ENCODE data around the gene TRIM44.

Gene TRIM44

DNA sequence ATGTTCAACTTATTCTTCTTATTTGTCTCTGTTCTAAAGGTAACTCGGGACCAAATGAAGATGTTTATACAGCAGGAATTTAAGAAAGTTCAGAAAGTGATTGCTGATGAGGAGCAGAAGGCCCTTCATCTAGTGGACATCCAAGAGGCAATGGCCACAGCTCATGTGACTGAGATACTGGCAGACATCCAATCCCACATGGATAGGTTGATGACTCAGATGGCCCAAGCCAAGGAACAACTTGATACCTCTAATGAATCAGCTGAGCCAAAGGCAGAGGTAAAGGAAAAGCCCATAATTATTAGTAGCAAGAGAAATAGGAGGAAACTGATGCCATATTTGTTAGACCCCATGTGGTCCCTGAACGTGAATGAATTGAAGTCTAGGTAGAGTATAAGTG is 63.3 kb downstream of the TRIM44 start:
- Histone ChIP-seq H3K36me3 (ENCODE audit: insufficient read depth, low read length) (peaks cover 28% of the 10 kb centered on the region), H3K27me3 (ENCODE audit: control insufficient read depth, insufficient read depth, low read length) (no peaks in the 10 kb centered on the region), H3K4me1 (ENCODE audit: control insufficient read depth, insufficient read depth, low read length) (peaks cover 8% of the 10 kb centered on the region)

GRCh38 chr11:35727140-35727539 is 64.6 kb downstream of the TRIM44 start:
- H3K36me3 ChIP-seq (ENCODE audit: insufficient read depth, low read length): peaks cover 28% of the 10 kb centered on the region

More for the DNA sequence above, 63.3 kb downstream of the TRIM44 start:
- no peak overlapping the region for H3K4me2 ChIP-seq (ENCODE audit: low read length)
- H3K9ac ChIP-seq (ENCODE audit: low read depth, low read length): no peak overlapping the region
- H3K9me3 ChIP-seq (replicated peaks; ENCODE audit: low read length): no peaks in the 10 kb centered on the region
- no peak overlapping the region for H3K4me3 ChIP-seq (ENCODE audit: low read length)

GRCh38 chr11:35730254-35730653 is 67.7 kb downstream of the TRIM44 start:
- Histone ChIP-seq H3K9ac (ENCODE audit: low read depth, low read length) (no peak overlapping the region), H3K4me3 (ENCODE audit: low read length) (no peak overlapping the region), H3K27me3 (ENCODE audit: control insufficient read depth, insufficient read depth, low read length) (no peaks in the 10 kb centered on the region), H3K4me2 (ENCODE audit: low read length) (no peak overlapping the region), H3K9me3 (replicated peaks; ENCODE audit: low read length) (no peaks in the 10 kb centered on the region), H3K4me1 (ENCODE audit: control insufficient read depth, insufficient read depth, low read length) (peaks cover 8% of the 10 kb centered on the region), H3K36me3 (ENCODE audit: insufficient read depth, low read length) (peaks cover 28% of the 10 kb centered on the region)

More at GRCh38 chr11:35727140-35727539, 64.6 kb downstream of the TRIM44 start:
- Histone ChIP-seq H3K9me3 (replicated peaks; ENCODE audit: low read length) (no peaks in the 10 kb centered on the region), H3K9ac (ENCODE audit: low read depth, low read length) (no peak overlapping the region), H3K27me3 (ENCODE audit: control insufficient read depth, insufficient read depth, low read length) (no peaks in the 10 kb centered on the region), H3K4me1 (ENCODE audit: control insufficient read depth, insufficient read depth, low read length) (peaks cover 8% of the 10 kb centered on the region), H3K4me2 (ENCODE audit: low read length) (no peak overlapping the region), H3K4me3 (ENCODE audit: low read length) (no peak overlapping the region)

DNA sequence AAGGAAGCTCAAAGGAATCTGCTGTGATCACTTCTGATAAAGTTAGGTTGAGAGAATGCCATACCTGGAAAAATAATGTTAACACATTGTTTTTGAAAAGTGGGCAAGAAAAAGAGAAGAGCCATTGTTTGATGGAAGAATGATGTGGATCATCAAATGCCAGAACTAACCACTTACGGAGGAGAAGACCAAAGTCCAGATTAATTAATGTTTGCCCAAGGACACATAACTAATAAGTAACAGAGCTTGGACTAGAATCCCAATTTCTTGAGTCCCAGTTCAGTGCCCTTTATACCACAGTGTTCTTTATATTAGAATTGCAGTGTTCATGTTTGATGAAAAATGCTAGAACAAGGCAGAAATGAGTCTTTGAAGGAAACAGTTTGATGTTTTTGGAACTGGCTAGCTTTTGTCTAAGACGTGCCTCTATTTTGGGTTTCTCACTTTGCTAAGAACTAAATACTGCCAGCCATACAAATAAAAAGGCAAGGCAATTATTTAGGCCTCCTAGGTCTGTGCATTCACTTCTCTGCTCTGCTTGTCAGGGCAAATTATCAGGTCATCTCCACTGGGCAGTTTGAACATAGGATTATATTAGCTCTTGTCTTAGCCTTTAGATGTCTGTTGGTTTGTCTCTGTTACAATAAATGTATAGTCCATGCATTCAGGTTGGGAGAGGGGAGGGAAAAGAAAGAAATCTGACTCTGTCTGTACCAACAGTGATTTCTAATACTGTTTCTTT is 72.3 kb downstream of the TRIM44 start:
- H3K4me1 ChIP-seq (ENCODE audit: control insufficient read depth, insufficient read depth, low read length): no peaks in the 10 kb centered on the region
- H3K9me3 ChIP-seq (replicated peaks; ENCODE audit: low read length): no peaks in the 10 kb centered on the region
- no peak overlapping the region for H3K9ac ChIP-seq (ENCODE audit: low read depth, low read length)
- H3K27me3 ChIP-seq (ENCODE audit: control insufficient read depth, insufficient read depth, low read length): no peaks in the 10 kb centered on the region
- H3K4me2 ChIP-seq (ENCODE audit: low read length): no peak overlapping the region
- H3K4me3 ChIP-seq (ENCODE audit: low read length): no peak overlapping the region
- peaks cover 8% of the 10 kb centered on the region for H3K36me3 ChIP-seq (ENCODE audit: insufficient read depth, low read length)

- Histone ChIP-seq H3K9ac (ENCODE audit: low read depth, low read length) (no peak overlapping the region), H3K36me3 (ENCODE audit: insufficient read depth, low read length) (peaks cover 8% of the 10 kb centered on the region), H3K4me3 (ENCODE audit: low read length) (no peak overlapping the region), H3K4me1 (ENCODE audit: control insufficient read depth, insufficient read depth, low read length) (no peaks in the 10 kb centered on the region), H3K9me3 (replicated peaks; ENCODE audit: low read length) (no peaks in the 10 kb centered on the region), H3K4me2 (ENCODE audit: low read length) (no peak overlapping the region), H3K27me3 (ENCODE audit: control insufficient read depth, insufficient read depth, low read length) (no peaks in the 10 kb centered on the region)
Measured at GRCh38 chr11:35735411-35735810, 72.8 kb downstream of the TRIM44 start.

GRCh38 chr11:35735903-35736302 is 73.3 kb downstream of the TRIM44 start:
- Histone ChIP-seq H3K36me3 (ENCODE audit: insufficient read depth, low read length) (peaks cover 9% of the 10 kb centered on the region), H3K4me2 (ENCODE audit: low read length) (no peak overlapping the region), H3K4me3 (ENCODE audit: low read length) (no peak overlapping the region), H3K9ac (ENCODE audit: low read depth, low read length) (no peak overlapping the region), H3K27me3 (ENCODE audit: control insufficient read depth, insufficient read depth, low read length) (no peaks in the 10 kb centered on the region), H3K9me3 (replicated peaks; ENCODE audit: low read length) (no peaks in the 10 kb centered on the region), H3K4me1 (ENCODE audit: control insufficient read depth, insufficient read depth, low read length) (no peaks in the 10 kb centered on the region)

- H3K36me3 ChIP-seq (ENCODE audit: insufficient read depth, low read length): peaks cover 19% of the 10 kb centered on the region
Measured at GRCh38 chr11:35736952-35737351, 74.4 kb downstream of the TRIM44 start.

DNA sequence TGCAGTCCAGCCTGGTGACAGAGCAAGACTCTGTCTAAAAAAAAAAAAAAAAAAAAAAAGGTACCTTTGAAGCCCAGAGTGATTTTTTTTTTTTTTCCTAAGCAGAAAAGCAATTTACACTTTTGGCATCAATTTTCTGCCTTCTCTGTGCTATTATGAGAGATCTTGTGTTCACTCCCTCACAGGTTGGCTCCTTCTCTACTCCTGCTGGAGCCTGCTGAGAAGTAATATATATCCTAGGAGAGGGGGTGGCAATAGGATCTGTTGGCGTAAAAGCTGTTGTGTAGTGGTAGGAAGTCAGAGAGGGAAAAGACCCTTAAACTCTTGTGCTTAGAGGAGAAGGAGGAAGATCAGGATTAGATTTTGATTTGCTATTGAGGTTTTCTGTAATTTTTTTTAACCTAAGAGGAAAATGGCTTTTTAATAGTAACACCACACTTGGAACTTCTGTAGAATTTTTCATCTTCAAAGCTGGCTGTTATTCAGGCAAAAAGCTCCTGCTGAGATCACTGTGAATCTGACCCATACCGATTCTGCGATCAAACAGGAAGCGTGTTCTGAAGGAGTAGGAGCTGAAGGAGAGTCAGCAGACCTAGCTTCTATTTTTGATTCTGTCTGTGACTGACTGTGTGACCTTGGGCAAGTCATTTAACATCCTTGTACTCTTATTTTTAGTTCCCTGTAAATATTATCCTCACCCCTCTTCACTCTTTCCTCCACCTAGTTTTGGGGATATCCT is 77.7 kb downstream of the TRIM44 start:
- no peak overlapping the region for H3K4me3 ChIP-seq (ENCODE audit: low read length)
- H3K27me3 ChIP-seq (ENCODE audit: control insufficient read depth, insufficient read depth, low read length): no peaks in the 10 kb centered on the region
- peaks cover 19% of the 10 kb centered on the region for H3K36me3 ChIP-seq (ENCODE audit: insufficient read depth, low read length)
- no peaks in the 10 kb centered on the region for H3K4me1 ChIP-seq (ENCODE audit: control insufficient read depth, insufficient read depth, low read length)
- no peak overlapping the region for H3K4me2 ChIP-seq (ENCODE audit: low read length)
- no peak overlapping the region for H3K9ac ChIP-seq (ENCODE audit: low read depth, low read length)
- no peaks in the 10 kb centered on the region for H3K9me3 ChIP-seq (replicated peaks; ENCODE audit: low read length)

More at GRCh38 chr11:35736952-35737351, 74.4 kb downstream of the TRIM44 start:
- Histone ChIP-seq H3K27me3 (ENCODE audit: control insufficient read depth, insufficient read depth, low read length) (no peaks in the 10 kb centered on the region), H3K4me3 (ENCODE audit: low read length) (no peak overlapping the region), H3K4me1 (ENCODE audit: control insufficient read depth, insufficient read depth, low read length) (no peaks in the 10 kb centered on the region), H3K4me2 (ENCODE audit: low read length) (no peak overlapping the region), H3K9ac (ENCODE audit: low read depth, low read length) (no peak overlapping the region), H3K9me3 (replicated peaks; ENCODE audit: low read length) (no peaks in the 10 kb centered on the region)

- no peak overlapping the region for H3K4me2 ChIP-seq (ENCODE audit: low read length)
Measured at GRCh38 chr11:35742707-35743454, 80.3 kb downstream of the TRIM44 start.

GRCh38 chr11:35746356-35747153 is 84.0 kb downstream of the TRIM44 start:
- no peak overlapping the region for H3K9ac ChIP-seq (ENCODE audit: low read depth, low read length)
- no peaks in the 10 kb centered on the region for H3K27me3 ChIP-seq (ENCODE audit: control insufficient read depth, insufficient read depth, low read length)
- no peak overlapping the region for H3K4me3 ChIP-seq (ENCODE audit: low read length)
- H3K4me2 ChIP-seq (ENCODE audit: low read length): no peak overlapping the region
- no peaks in the 10 kb centered on the region for H3K4me1 ChIP-seq (ENCODE audit: control insufficient read depth, insufficient read depth, low read length)
- no peaks in the 10 kb centered on the region for H3K9me3 ChIP-seq (replicated peaks; ENCODE audit: low read length)
- peaks cover 3% of the 10 kb centered on the region for H3K36me3 ChIP-seq (ENCODE audit: insufficient read depth, low read length)

More at GRCh38 chr11:35742707-35743454, 80.3 kb downstream of the TRIM44 start:
- no peaks in the 10 kb centered on the region for H3K27me3 ChIP-seq (ENCODE audit: control insufficient read depth, insufficient read depth, low read length)
- no peak overlapping the region for H3K9ac ChIP-seq (ENCODE audit: low read depth, low read length)
- H3K36me3 ChIP-seq (ENCODE audit: insufficient read depth, low read length): peaks cover 11% of the 10 kb centered on the region
- H3K4me3 ChIP-seq (ENCODE audit: low read length): no peak overlapping the region
- H3K9me3 ChIP-seq (replicated peaks; ENCODE audit: low read length): no peaks in the 10 kb centered on the region
- H3K4me1 ChIP-seq (ENCODE audit: control insufficient read depth, insufficient read depth, low read length): no peaks in the 10 kb centered on the region

DNA sequence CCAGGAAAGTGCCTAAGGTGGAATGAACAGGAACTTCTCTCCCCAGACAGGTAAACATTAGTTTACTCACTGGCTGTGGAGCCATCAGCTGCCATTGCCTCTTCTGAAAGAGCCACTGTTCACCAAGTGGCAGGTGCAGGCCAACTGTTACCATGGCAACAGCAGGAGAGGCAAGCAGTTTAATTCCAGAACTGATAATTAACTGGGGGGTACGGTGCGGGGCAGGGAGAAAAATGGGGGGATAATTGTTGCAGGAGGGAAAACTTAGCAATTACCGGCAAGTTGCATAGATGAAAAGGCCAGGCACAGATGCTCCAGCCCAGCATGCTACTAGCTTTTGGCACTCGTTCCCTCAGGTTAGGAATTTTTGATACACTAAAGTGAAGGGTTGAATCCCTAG is 85.1 kb downstream of the TRIM44 start:
- Histone ChIP-seq H3K9me3 (replicated peaks; ENCODE audit: low read length) (no peaks in the 10 kb centered on the region), H3K4me1 (ENCODE audit: control insufficient read depth, insufficient read depth, low read length) (no peaks in the 10 kb centered on the region), H3K4me2 (ENCODE audit: low read length) (no peak overlapping the region), H3K27me3 (ENCODE audit: control insufficient read depth, insufficient read depth, low read length) (no peaks in the 10 kb centered on the region), H3K36me3 (ENCODE audit: insufficient read depth, low read length) (no peaks in the 10 kb centered on the region), H3K9ac (ENCODE audit: low read depth, low read length) (no peak overlapping the region), H3K4me3 (ENCODE audit: low read length) (no peak overlapping the region)

Measured in skeletal muscle satellite cell (primary cell).